ENCODE results near the gene ZNF398. TPM values are rescaled to one million over a fixed set of nuclear protein-coding genes. Genes with fewer than 3 reads are reported as not detected.

Gene ZNF398
- total and polyA plus RNA-seq, 2 of the 13 experiments (the other 11 are each of a cell fraction or from before 2014, with no cell fraction given), result 3.0 to 8.9 TPM

DNA sequence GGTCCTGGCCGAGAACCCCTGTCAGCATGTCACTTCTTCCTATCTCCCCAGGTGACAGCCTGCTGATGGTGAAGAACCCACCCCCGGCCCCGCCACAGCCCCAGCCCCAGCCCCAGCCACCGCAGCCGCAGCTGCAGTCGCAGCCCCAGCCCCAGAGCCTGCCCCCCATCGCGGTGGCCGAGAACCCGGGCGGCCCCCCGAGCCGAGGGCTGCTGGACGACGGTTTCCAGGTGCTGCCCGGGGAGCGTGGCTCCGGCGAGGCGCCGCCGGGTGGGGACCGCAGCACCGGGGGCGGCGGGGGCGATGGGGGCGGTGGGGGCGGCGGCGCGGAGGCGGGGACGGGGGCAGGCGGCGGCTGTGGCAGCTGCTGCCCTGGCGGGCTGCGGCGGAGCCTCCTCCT is 76.5 kb downstream of the ZNF398 start (continued):
- TF ChIP-seq BRCA1 (CRISPR knock-in tag; IDR thresholded peaks at IDR 0.05) (no peak), STAG1 (CRISPR knock-in tag; IDR thresholded peaks at IDR 0.05) (no peak), CREB1 (IDR thresholded peaks at IDR 0.05) (no peak), CREB1 (CRISPR knock-in tag; IDR thresholded peaks at IDR 0.05) (no peak), ETV5 (CRISPR knock-in tag; IDR thresholded peaks at IDR 0.05; ENCODE audit: borderline replicate concordance) (no peak), ZNF674 (CRISPR knock-in tag; IDR thresholded peaks at IDR 0.05; ENCODE audit: low read depth) (no peak), ZFP90 (CRISPR knock-in tag; IDR thresholded peaks at IDR 0.05; ENCODE audit: borderline replicate concordance) (no peak), NCOA5 (CRISPR knock-in tag; IDR thresholded peaks at IDR 0.05) (no peak), MYNN (CRISPR knock-in tag; IDR thresholded peaks at IDR 0.05; ENCODE audit: low read depth) (no peak), EZH2 (conservative IDR thresholded peaks at IDR 0.05; ENCODE audit: low read depth, low read length) (no peak)
- TF ChIP-seq, protein P1, sequence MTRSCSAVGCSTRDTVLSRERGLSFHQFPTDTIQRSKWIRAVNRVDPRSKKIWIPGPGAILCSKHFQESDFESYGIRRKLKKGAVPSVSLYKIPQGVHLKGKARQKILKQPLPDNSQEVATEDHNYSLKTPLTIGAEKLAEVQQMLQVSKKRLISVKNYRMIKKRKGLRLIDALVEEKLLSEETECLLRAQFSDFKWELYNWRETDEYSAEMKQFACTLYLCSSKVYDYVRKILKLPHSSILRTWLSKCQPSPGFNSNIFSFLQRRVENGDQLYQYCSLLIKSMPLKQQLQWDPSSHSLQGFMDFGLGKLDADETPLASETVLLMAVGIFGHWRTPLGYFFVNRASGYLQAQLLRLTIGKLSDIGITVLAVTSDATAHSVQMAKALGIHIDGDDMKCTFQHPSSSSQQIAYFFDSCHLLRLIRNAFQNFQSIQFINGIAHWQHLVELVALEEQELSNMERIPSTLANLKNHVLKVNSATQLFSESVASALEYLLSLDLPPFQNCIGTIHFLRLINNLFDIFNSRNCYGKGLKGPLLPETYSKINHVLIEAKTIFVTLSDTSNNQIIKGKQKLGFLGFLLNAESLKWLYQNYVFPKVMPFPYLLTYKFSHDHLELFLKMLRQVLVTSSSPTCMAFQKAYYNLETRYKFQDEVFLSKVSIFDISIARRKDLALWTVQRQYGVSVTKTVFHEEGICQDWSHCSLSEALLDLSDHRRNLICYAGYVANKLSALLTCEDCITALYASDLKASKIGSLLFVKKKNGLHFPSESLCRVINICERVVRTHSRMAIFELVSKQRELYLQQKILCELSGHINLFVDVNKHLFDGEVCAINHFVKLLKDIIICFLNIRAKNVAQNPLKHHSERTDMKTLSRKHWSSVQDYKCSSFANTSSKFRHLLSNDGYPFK (CRISPR knock-in tag; IDR thresholded peaks at IDR 0.05; ENCODE audit: borderline replicate concordance), result no peak
- TF ChIP-seq, protein P2, sequence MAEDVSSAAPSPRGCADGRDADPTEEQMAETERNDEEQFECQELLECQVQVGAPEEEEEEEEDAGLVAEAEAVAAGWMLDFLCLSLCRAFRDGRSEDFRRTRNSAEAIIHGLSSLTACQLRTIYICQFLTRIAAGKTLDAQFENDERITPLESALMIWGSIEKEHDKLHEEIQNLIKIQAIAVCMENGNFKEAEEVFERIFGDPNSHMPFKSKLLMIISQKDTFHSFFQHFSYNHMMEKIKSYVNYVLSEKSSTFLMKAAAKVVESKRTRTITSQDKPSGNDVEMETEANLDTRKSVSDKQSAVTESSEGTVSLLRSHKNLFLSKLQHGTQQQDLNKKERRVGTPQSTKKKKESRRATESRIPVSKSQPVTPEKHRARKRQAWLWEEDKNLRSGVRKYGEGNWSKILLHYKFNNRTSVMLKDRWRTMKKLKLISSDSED (CRISPR knock-in tag; IDR thresholded peaks at IDR 0.05), result no peak
